Stomach (tissue), 19 donors: ENCODE measurements around the gene EFCAB3. TPM values are rescaled to one million over a fixed set of nuclear protein-coding genes. Genes with fewer than 3 reads are reported as not detected.

Experiments used
- DNase-seq, 2 donors: peaks; one replicate each; pipeline versions ENCODE4 v3.0.0 to v3.0.0-alpha.2; 2013 to 2019
- H3K27ac ChIP-seq, 5 donors: fragments of 200-600 bp in 4 of 5; sonication (generic) in 4 of 5; one replicate each; pipeline ENCODE4 v1.5.1; 2013 to 2019; ENCODE audit warnings: mild to moderate bottlenecking in 1 of 5, moderate library complexity in 1 of 5
- H3K27me3 ChIP-seq, 3 donors: fragments of 200-600 bp; sonication (generic); one replicate each; pipeline ENCODE4 v1.5.1; 2017 to 2019; ENCODE audit warnings: mixed run types in 1 of 3
- H3K36me3 ChIP-seq, 4 donors: fragments of 200-600 bp; sonication (generic); 1 replicate in 3 of 4; 2 replicates in 1 of 4; pipeline ENCODE4 v1.5.1; 2016 to 2019
- H3K4me1 ChIP-seq, 4 donors: fragments of 200-600 bp; sonication (generic); one replicate each; pipeline ENCODE4 v1.5.1; 2016 to 2019
- H3K4me3 ChIP-seq, 4 donors: fragments of 200-600 bp; sonication (generic) in 3 of 4; one replicate each; pipeline ENCODE4 v1.5.1; 2016 to 2019; ENCODE audit warnings: mild to moderate bottlenecking in 1 of 4
- H3K9me3 ChIP-seq, 4 donors: fragments of 200-600 bp; sonication (generic); one replicate each; pipeline ENCODE4 v1.5.1; 2016 to 2019
- EP300 ChIP-seq: sonication (generic); formaldehyde crosslinking; IDR thresholded peaks from one replicate; pipeline ENCODE4 v1.6.1; 2017; ENCODE audit warnings: antibody characterized with exemption
- POLR2A ChIP-seq, 4 donors: fragments of 450-650 bp; IDR thresholded peaks; one replicate each; pipeline ENCODE4 v1.6.1; 2016; ENCODE audit warnings: antibody characterized with exemption in 4 of 4, control low read depth in 2 of 4, mild to moderate bottlenecking in 1 of 4, moderate library complexity in 1 of 4
- POLR2AphosphoS5 ChIP-seq, 3 donors: sonication (generic); formaldehyde crosslinking; IDR thresholded peaks; one replicate each; pipeline ENCODE4 v1.6.1; 2016; ENCODE audit warnings: antibody characterized with exemption in 3 of 3
- WGBS, 5 donors: extraction: QIAGEN DNeasy Blood & Tissue Kit in 3 of 5; methylation state at CpG; one replicate each; pipeline versions ENCODE4 v1.1.5 to v1.1.7; 2013 to 2018; 5-methylcytosine and 5-hydroxymethylcytosine counted together
- intact Hi-C: fragments of 100-400 bp; cut with DNase I; formaldehyde crosslinking; loops from one replicate; pipeline ENCODE4 v1.15.1; 2023; ENCODE audit warnings: low total_unique reads
- long read RNA-seq, 10 donors: transcript quantifications; one replicate each; lab custom pipeline, GENCODE V29; 2026
- polyA plus RNA-seq, 3 donors: library from polyadenylated mRNA; stranded (reverse); fragments of 200-250 nt; gene quantifications; one replicate each; pipeline ENCODE4 v1.2.3, GENCODE V29; 2013
- total RNA-seq, 5 donors: library from RNA; depleted of rRNA; stranded (reverse); fragments of >200 nt; gene quantifications; one replicate each; pipeline versions ENCODE4 v1.1.0 to v1.2.3, GENCODE V29; 2014 to 2016
- TF ChIP-seq, protein P1 (sequence below), 7 experiments: fragments of 450-650 bp in 4 of 7; fragments of 200-600 bp in 3 of 7; sonication (generic) in 3 of 7; IDR thresholded peaks; one replicate each; pipeline ENCODE4 v1.5.1; 2016 to 2019; ENCODE audit warnings: antibody characterized with exemption in 7 of 7, control low read depth in 2 of 7, mild to moderate bottlenecking in 1 of 7
- donor health status: healthy with polysubstance abuse.
- donor health status: Bipolar disorder and iron deficiency.
- donor health status: healthy.

The EFCAB3 gene
- total RNA-seq (not detected), polyA plus RNA-seq (not detected)
- long read RNA-seq, donor 1, result 0 reads
- long read RNA-seq, donor 2, result 0 reads
- long read RNA-seq, donor 3, result 0 reads
- long read RNA-seq, donor 4, result 0 reads
- long read RNA-seq, donor 5, result 0 reads
- long read RNA-seq, donor 6, result 0 reads
- long read RNA-seq, donor 7, result 0 reads
- long read RNA-seq, donor 8, result 0 reads
- long read RNA-seq, donor 9, result 0 reads
- long read RNA-seq, donor 10, result 0 reads

DNA sequence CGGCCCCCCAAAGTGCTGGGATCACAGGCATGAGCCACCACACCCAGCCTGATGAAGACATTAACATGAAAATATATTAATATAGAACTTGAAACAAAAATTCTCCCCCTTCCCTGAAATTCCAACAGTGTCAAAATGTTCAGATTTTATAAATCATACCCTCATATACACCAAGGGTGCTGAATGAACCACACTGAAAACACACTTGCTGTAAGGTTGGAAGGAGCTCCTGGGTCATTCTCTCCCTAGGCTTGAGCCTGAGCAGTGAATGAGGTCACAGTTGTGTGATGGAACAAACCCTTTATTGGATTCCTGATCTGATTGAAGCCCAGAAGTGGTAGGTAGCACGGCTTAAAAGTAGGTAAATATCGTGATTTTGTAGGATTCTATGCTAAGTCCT is at the start of gene EFCAB3:
Gene EFCAB3 (plus strand): TSS at position 301 of the 400 bp plus-strand sequence. CDS start 2,427 bp downstream, outside the sequence.
- no peak for DNase-seq
- no peak within 1 kb of the TSS for H3K27ac ChIP-seq
- intact Hi-C loops, result no loop called here
- no peak within 1 kb of the TSS for H3K4me3 ChIP-seq
- 78 to 91% (median 81%) methylated on average over 3 of the region's 3 CpGs for WGBS, 5 donors
- H3K9me3 ChIP-seq, result no peaks in the 10 kb centered on the region
- no peak for TF ChIP-seq POLR2A (IDR thresholded peaks at IDR 0.05)
- no peak for TF ChIP-seq EP300
- no peak for TF ChIP-seq POLR2AphosphoS5 (IDR thresholded peaks at IDR 0.05)
- TF ChIP-seq, protein P1, sequence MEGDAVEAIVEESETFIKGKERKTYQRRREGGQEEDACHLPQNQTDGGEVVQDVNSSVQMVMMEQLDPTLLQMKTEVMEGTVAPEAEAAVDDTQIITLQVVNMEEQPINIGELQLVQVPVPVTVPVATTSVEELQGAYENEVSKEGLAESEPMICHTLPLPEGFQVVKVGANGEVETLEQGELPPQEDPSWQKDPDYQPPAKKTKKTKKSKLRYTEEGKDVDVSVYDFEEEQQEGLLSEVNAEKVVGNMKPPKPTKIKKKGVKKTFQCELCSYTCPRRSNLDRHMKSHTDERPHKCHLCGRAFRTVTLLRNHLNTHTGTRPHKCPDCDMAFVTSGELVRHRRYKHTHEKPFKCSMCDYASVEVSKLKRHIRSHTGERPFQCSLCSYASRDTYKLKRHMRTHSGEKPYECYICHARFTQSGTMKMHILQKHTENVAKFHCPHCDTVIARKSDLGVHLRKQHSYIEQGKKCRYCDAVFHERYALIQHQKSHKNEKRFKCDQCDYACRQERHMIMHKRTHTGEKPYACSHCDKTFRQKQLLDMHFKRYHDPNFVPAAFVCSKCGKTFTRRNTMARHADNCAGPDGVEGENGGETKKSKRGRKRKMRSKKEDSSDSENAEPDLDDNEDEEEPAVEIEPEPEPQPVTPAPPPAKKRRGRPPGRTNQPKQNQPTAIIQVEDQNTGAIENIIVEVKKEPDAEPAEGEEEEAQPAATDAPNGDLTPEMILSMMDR (IDR thresholded peaks at IDR 0.05), result no peak
- no peaks in the 10 kb centered on the region for H3K36me3 ChIP-seq
- H3K27me3 ChIP-seq, result peaks cover 0 to 9% (median 0%) of the 10 kb centered on the region in 3 donors
- no peaks in the 10 kb centered on the region for H3K4me1 ChIP-seq

DNA sequence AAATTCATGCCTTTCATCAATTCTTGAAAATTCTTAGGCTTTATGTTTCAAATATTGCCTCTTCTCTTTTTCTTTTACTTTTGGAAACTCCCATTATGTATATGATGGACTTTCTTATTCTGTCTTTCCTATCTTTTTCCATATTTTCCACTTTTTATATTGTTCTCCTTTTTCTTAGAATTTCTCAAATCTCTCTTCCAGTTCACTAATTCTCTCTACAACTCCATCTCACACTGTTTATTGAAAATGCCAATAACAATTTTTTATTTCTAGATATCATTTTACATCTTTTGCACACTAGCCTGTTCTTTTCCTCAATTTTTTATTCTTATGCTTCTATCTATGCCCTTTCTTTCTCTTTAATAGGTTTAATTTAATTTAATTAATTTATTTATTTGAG is 43.8 kb upstream of the EFCAB3 start:
- no peaks in the 10 kb centered on the region for H3K36me3 ChIP-seq
- H3K9me3 ChIP-seq, result peaks cover 2 to 14% (median 7%) of the 10 kb centered on the region in 4 donors
- intact Hi-C loops, result no loop called here
- H3K27me3 ChIP-seq, result no peaks in the 10 kb centered on the region
- no peaks in the 10 kb centered on the region for H3K4me1 ChIP-seq
- TF ChIP-seq EP300 (no peak), POLR2AphosphoS5 (IDR thresholded peaks at IDR 0.05) (no peak), POLR2A (IDR thresholded peaks at IDR 0.05) (no peak)
- TF ChIP-seq, protein P1 (IDR thresholded peaks at IDR 0.05), result no peak
- H3K27ac ChIP-seq, result no peak overlapping the region
- no peak overlapping the region for H3K4me3 ChIP-seq
- no peak for DNase-seq

DNA sequence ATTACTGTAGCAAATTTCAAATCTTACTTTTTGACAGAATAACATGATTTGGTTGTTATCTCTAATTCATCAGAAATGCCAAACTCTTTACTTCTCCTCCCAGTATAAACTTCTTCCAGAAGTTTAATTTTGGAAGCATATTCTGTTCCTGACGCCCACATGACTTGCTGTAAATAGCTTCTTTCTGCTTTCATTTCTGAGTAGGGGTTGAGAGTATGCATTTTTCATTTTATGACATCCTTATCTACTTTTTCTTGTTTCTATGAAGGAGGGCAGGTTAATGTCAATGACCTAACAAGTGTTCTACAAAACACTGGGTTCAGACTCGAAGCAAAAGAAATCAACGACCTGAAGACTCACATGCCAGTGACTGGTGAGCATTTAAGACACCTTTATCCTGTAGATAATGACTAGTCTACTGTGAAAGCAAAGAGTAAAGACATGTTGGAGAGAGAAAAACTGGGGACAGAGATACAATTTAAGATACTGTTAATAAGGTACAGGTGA is 36.5 kb upstream of the EFCAB3 start:
- 21 to 34% (median 26%) methylated on average over 3 of the region's 3 CpGs for WGBS, 5 donors
- Histone ChIP-seq H3K9me3 (no peaks in the 10 kb centered on the region), H3K27ac (no peak overlapping the region)

DNA sequence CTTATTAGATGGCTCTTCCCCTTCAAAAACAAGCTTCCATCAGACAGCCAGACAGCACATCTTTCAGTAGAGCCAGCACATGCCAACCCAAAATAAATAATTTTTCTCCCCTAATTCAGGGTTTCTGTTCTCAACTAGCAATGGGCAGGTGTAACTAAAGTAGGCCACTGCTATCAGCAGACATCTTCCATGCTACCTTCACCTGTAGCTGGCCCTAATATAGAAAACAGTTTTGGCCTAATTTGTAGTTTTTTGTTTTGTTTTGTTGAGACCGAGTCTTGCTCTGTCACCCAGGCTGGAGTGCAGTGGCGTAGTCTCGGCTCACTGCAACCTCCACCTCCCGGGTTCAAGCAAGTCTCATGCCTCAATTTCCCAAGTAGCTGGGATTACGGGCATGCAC is 29.2 kb upstream of the EFCAB3 start:
- H3K4me3 ChIP-seq, result no peak overlapping the region
- peaks cover 0 to 15% (median 0%) of the 10 kb centered on the region in 3 donors for H3K27me3 ChIP-seq
- DNase-seq, result no peak
- TF ChIP-seq POLR2A (IDR thresholded peaks at IDR 0.05) (no peak), POLR2AphosphoS5 (IDR thresholded peaks at IDR 0.05) (no peak), EP300 (no peak)
- TF ChIP-seq, protein P1 (IDR thresholded peaks at IDR 0.05), result no peak
- 81 to 94% (median 86%) methylated on average over 5 of the region's 5 CpGs for WGBS, 5 donors
- intact Hi-C loops, result no loop called here
- H3K36me3 ChIP-seq, result no peaks in the 10 kb centered on the region
- no peaks in the 10 kb centered on the region for H3K9me3 ChIP-seq
- no peaks in the 10 kb centered on the region for H3K4me1 ChIP-seq
- H3K27ac ChIP-seq, result no peak overlapping the region

More for the DNA sequence above, 36.5 kb upstream of the EFCAB3 start:
- Histone ChIP-seq H3K36me3 (no peaks in the 10 kb centered on the region), H3K27me3 (peaks cover 0 to 6% (median 0%) of the 10 kb centered on the region in 3 donors), H3K4me1 (no peaks in the 10 kb centered on the region), H3K4me3 (no peak overlapping the region)
- no peak for TF ChIP-seq POLR2A (IDR thresholded peaks at IDR 0.05)
- TF ChIP-seq EP300, result no peak
- TF ChIP-seq, protein P1 (IDR thresholded peaks at IDR 0.05), result no peak
- TF ChIP-seq POLR2AphosphoS5 (IDR thresholded peaks at IDR 0.05), result no peak
- intact Hi-C loops, result no loop called here
- DNase-seq, result no peak
